ENCODE measurements around the gene CANT1. TPM values are rescaled to one million over a fixed set of nuclear protein-coding genes. Genes with fewer than 3 reads are reported as not detected.

Gene CANT1
- total and polyA plus RNA-seq, 2 of the 13 experiments (the other 11 are each of a cell fraction or from before 2014, with no cell fraction given) = 34.1 to 42.1 TPM

DNA sequence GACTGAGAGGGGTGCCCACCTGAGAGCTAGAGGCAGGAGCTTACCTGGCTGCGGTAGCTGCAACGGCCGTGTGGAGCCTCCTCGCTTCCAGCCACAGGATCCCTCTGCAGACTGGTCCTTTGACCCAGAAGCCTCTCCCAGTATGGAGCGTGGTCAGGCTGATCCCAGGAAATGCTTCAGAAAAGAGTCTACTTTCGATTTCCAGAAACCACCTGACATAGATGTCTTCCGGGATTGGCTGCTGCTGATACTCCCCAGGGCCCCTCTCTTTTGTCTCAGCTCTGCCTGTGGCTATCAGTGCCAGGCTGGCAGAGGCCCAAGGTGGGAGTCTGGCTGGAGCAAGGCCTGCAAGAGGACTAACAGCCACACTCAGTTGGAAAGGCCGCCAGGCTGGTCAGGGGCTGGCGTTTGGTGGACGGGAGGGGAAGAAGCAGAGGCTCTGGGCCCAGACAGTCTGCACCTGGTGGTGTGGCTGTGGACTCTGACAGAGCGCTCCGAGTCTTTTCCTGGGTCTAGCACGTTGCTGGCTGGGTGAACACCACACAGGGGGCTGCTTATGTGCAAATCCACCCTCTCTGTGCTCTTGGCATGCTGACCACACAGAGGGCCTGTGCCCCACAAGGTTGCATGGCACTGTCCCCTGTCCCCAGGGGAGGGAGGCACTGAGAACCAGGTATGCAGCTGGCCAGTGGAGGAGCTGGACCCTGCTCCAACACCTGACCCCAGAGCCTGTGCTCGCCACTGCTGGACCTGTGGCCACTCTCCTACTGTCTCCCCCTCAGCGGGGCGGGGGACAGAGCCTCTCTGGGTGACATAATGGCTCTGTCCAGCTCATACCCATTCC, 29.6 kb downstream of the CANT1 start, which contains the start of gene LGALS3BP (continued):
- TF ChIP-seq ZNF747 (CRISPR knock-in tag; IDR thresholded peaks at IDR 0.05; ENCODE audit: borderline replicate concordance) (peak; percentile 18; the same call in 1 of the 2 replicates), ZNF777 (CRISPR knock-in tag; IDR thresholded peaks at IDR 0.05) (no peak), BCL6 (CRISPR knock-in tag; IDR thresholded peaks at IDR 0.05) (peak; percentile 43), ZSCAN31 (CRISPR knock-in tag; IDR thresholded peaks at IDR 0.05; ENCODE audit: low read depth) (peak; percentile 92), ZNF17 (CRISPR knock-in tag; IDR thresholded peaks at IDR 0.05) (no peak), ZFP37 (CRISPR knock-in tag; IDR thresholded peaks at IDR 0.05; ENCODE audit: borderline replicate concordance) (0 out of 2 replicates have a peak, but pooled peaks have one; percentile 1), JDP2 (CRISPR knock-in tag; IDR thresholded peaks at IDR 0.05; ENCODE audit: borderline replicate concordance) (no peak; the same call in 1 of the 2 replicates), KAT7 (CRISPR knock-in tag; IDR thresholded peaks at IDR 0.05; ENCODE audit: borderline replicate concordance) (no peak), ZNF546 (CRISPR knock-in tag; conservative IDR thresholded peaks at IDR 0.05) (no peak; the same call in 1 of the 2 replicates), ZNF510 (CRISPR knock-in tag; IDR thresholded peaks at IDR 0.05; ENCODE audit: low read depth) (no peak; the same call in 1 of the 2 replicates), SRF (IDR thresholded peaks at IDR 0.05; ENCODE audit: low read depth, low read length) (no peak)
- TF ChIP-seq, protein P1, sequence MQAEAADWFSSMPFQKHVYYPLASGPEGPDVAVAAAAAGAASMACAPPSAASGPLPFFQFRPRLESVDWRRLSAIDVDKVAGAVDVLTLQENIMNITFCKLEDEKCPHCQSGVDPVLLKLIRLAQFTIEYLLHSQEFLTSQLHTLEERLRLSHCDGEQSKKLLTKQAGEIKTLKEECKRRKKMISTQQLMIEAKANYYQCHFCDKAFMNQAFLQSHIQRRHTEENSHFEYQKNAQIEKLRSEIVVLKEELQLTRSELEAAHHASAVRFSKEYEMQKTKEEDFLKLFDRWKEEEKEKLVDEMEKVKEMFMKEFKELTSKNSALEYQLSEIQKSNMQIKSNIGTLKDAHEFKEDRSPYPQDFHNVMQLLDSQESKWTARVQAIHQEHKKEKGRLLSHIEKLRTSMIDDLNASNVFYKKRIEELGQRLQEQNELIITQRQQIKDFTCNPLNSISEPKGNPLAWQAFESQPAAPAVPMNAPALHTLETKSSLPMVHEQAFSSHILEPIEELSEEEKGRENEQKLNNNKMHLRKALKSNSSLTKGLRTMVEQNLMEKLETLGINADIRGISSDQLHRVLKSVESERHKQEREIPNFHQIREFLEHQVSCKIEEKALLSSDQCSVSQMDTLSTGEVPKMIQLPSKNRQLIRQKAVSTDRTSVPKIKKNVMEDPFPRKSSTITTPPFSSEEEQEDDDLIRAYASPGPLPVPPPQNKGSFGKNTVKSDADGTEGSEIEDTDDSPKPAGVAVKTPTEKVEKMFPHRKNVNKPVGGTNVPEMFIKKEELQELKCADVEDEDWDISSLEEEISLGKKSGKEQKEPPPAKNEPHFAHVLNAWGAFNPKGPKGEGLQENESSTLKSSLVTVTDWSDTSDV (CRISPR knock-in tag; IDR thresholded peaks at IDR 0.05) = no peak; the same call in 1 of the 2 replicates
- TF ChIP-seq, protein P2, sequence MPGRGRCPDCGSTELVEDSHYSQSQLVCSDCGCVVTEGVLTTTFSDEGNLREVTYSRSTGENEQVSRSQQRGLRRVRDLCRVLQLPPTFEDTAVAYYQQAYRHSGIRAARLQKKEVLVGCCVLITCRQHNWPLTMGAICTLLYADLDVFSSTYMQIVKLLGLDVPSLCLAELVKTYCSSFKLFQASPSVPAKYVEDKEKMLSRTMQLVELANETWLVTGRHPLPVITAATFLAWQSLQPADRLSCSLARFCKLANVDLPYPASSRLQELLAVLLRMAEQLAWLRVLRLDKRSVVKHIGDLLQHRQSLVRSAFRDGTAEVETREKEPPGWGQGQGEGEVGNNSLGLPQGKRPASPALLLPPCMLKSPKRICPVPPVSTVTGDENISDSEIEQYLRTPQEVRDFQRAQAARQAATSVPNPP (CRISPR knock-in tag; IDR thresholded peaks at IDR 0.05) = no peak
- TF ChIP-seq, protein P3, sequence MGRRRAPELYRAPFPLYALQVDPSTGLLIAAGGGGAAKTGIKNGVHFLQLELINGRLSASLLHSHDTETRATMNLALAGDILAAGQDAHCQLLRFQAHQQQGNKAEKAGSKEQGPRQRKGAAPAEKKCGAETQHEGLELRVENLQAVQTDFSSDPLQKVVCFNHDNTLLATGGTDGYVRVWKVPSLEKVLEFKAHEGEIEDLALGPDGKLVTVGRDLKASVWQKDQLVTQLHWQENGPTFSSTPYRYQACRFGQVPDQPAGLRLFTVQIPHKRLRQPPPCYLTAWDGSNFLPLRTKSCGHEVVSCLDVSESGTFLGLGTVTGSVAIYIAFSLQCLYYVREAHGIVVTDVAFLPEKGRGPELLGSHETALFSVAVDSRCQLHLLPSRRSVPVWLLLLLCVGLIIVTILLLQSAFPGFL (CRISPR knock-in tag; IDR thresholded peaks at IDR 0.05) = no peak
- TF ChIP-seq, protein P4, sequence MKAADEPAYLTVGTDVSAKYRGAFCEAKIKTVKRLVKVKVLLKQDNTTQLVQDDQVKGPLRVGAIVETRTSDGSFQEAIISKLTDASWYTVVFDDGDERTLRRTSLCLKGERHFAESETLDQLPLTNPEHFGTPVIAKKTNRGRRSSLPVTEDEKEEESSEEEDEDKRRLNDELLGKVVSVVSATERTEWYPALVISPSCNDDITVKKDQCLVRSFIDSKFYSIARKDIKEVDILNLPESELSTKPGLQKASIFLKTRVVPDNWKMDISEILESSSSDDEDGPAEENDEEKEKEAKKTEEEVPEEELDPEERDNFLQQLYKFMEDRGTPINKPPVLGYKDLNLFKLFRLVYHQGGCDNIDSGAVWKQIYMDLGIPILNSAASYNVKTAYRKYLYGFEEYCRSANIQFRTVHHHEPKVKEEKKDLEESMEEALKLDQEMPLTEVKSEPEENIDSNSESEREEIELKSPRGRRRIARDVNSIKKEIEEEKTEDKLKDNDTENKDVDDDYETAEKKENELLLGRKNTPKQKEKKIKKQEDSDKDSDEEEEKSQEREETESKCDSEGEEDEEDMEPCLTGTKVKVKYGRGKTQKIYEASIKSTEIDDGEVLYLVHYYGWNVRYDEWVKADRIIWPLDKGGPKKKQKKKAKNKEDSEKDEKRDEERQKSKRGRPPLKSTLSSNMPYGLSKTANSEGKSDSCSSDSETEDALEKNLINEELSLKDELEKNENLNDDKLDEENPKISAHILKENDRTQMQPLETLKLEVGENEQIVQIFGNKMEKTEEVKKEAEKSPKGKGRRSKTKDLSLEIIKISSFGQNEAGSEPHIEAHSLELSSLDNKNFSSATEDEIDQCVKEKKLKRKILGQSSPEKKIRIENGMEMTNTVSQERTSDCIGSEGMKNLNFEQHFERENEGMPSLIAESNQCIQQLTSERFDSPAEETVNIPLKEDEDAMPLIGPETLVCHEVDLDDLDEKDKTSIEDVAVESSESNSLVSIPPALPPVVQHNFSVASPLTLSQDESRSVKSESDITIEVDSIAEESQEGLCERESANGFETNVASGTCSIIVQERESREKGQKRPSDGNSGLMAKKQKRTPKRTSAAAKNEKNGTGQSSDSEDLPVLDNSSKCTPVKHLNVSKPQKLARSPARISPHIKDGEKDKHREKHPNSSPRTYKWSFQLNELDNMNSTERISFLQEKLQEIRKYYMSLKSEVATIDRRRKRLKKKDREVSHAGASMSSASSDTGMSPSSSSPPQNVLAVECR (CRISPR knock-in tag; IDR thresholded peaks at IDR 0.05; ENCODE audit: borderline replicate concordance) = peak; percentile 84
- TF ChIP-seq, protein P5, sequence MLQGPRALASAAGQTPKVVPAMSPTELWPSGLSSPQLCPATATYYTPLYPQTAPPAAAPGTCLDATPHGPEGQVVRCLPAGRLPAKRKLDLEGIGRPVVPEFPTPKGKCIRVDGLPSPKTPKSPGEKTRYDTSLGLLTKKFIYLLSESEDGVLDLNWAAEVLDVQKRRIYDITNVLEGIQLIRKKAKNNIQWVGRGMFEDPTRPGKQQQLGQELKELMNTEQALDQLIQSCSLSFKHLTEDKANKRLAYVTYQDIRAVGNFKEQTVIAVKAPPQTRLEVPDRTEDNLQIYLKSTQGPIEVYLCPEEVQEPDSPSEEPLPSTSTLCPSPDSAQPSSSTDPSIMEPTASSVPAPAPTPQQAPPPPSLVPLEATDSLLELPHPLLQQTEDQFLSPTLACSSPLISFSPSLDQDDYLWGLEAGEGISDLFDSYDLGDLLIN (CRISPR knock-in tag; IDR thresholded peaks at IDR 0.05; ENCODE audit: borderline replicate concordance) = no peak; the same call in 1 of the 2 replicates
